Fibroblast of lung (primary cell): ENCODE data around the gene INCENP.

Experiments used
- EZH2 ChIP-seq: IDR thresholded peaks from 2 replicates; pipeline ENCODE4 v1.5.1; 2012; ENCODE audit warnings: low read length, control low read depth, mild to moderate bottlenecking; ENCODE audit errors: missing control alignments
- TF ChIP-seq, protein P1 (sequence below), 2 donors: IDR thresholded peaks in 1 of 2; conservative IDR thresholded peaks in 1 of 2; 1 replicate in 1 of 2; 2 replicates in 1 of 2; pipeline ENCODE4 v1.5.1; 2011 to 2012; ENCODE audit warnings: low read length in 2 of 2, control low read depth in 1 of 2, inconsistent platforms in 1 of 2, low read depth in 1 of 2, mild to moderate bottlenecking in 1 of 2

DNA sequence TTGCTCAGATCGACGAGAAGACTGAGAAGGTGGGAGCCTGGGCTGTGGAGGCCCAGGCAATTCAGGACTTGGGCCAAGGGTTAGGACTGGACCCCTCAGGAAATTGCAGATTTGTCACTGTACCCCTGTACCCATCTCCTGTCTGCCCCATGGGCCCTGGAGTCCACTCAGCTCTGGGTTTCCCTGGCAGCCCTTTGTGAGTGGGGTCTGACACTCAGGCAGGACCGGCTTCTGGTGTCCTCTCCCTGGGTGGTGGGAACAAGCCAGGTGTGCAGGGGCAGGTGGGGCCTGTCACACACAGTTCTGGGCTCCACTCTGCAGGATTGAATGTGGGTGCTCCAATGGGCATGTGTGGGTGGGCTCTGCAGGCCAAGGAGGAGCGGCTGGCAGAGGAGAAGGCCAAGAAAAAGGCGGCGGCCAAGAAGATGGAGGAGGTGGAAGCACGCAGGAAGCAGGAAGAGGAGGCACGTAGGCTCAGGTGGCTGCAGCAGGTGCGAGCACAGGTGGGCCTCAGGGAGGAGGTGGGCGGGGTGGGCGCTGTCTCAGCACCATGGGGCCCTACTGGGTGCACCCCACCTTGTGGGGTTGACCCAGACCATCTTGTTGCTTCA, 21.6 kb downstream of the INCENP start:
- TF ChIP-seq, protein P1, sequence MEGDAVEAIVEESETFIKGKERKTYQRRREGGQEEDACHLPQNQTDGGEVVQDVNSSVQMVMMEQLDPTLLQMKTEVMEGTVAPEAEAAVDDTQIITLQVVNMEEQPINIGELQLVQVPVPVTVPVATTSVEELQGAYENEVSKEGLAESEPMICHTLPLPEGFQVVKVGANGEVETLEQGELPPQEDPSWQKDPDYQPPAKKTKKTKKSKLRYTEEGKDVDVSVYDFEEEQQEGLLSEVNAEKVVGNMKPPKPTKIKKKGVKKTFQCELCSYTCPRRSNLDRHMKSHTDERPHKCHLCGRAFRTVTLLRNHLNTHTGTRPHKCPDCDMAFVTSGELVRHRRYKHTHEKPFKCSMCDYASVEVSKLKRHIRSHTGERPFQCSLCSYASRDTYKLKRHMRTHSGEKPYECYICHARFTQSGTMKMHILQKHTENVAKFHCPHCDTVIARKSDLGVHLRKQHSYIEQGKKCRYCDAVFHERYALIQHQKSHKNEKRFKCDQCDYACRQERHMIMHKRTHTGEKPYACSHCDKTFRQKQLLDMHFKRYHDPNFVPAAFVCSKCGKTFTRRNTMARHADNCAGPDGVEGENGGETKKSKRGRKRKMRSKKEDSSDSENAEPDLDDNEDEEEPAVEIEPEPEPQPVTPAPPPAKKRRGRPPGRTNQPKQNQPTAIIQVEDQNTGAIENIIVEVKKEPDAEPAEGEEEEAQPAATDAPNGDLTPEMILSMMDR (conservative IDR thresholded peaks at IDR 0.05 in 1 of 2, IDR thresholded peaks at IDR 0.05 in 1 of 2; ENCODE audit: low read depth in 1 of 2, low read length in 2 of 2): no peak
- TF ChIP-seq EZH2: no peak
